LNCAP (cell line): ENCODE results near the gene RNASEL.

ENCODE experiments used
- CTCF ChIP-seq: fragments of 450-650 bp; IDR thresholded peaks from 2 replicates; pipeline ENCODE4 v1.5.1; 2017; ENCODE audit warnings: mild to moderate bottlenecking

Gene RNASEL

GRCh38 chr1:182588500-182589396 is at the start of gene RNASEL:
RNASEL (minus strand) TSS chr1:182589256; CDS start chr1:182586806, 2,450 bp downstream.
- no peak for TF ChIP-seq CTCF

GRCh38 chr1:182637769-182638168 is 48.7 kb upstream of the RNASEL start:
- no peak for TF ChIP-seq CTCF

GRCh38 chr1:182635871-182636270 is 46.8 kb upstream of the RNASEL start:
- no peak for TF ChIP-seq CTCF

- TF ChIP-seq CTCF: no peak
These were observed 45.4 kb upstream of the RNASEL start for GRCh38 chr1:182634306-182635072.

GRCh38 chr1:182633657-182634281 is 44.7 kb upstream of the RNASEL start:
- TF ChIP-seq CTCF: no peak

- no peak for TF ChIP-seq CTCF
These were observed 44.0 kb upstream of the RNASEL start for GRCh38 chr1:182633031-182633430.

- TF ChIP-seq CTCF: no peak
These were observed 42.9 kb upstream of the RNASEL start for GRCh38 chr1:182631954-182632353.
